Measurements from ENCODE around the gene DPYSL5. TPM values are rescaled to one million over a fixed set of nuclear protein-coding genes. Genes with fewer than 3 reads are reported as not detected.

DPYSL5 gene
- total and polyA plus RNA-seq, 2 donors from 2014 or later, result not detected

- Histone ChIP-seq H3K27me3 (ENCODE audit: control insufficient read depth, insufficient read depth, low read length) (no peaks in the 10 kb centered on the region), H3K4me3 (ENCODE audit: low read length in 3 of 3) (no peak overlapping the region), H3K4me1 (ENCODE audit: control insufficient read depth in 2 of 3, insufficient read depth in 2 of 3, low read depth in 1 of 3, low read length in 3 of 3) (peaks cover 0 to 3% (median 0%) of the 10 kb centered on the region in 3 donors), H3K27ac (ENCODE audit: low read depth in 2 of 2, low read length in 2 of 2) (no peak overlapping the region), H3K36me3 (ENCODE audit: control insufficient read depth in 2 of 3, insufficient read depth in 3 of 3, low read length in 3 of 3) (no peaks in the 10 kb centered on the region), H3K9ac (ENCODE audit: low read length in 3 of 3) (no peak overlapping the region), H3K9me3 (ENCODE audit: control insufficient read depth in 2 of 3, insufficient read depth in 1 of 3, low read length in 3 of 3) (no peaks in the 10 kb centered on the region)
- FAIRE-seq (no peak), DNase-seq (no peak)
- TF ChIP-seq CTCF (IDR thresholded peaks at IDR 0.05; ENCODE audit: borderline replicate concordance, extremely low read depth, insufficient read depth), result no peak
- intact Hi-C loops (cut with DNase I), result no loop called here
These were observed 143.8 kb downstream of the DPYSL5 start for GRCh38 chr2:26991717-26992116.

GRCh38 chr2:26993768-26994167, 145.8 kb downstream of the DPYSL5 start:
- no peaks in the 10 kb centered on the region for H3K36me3 ChIP-seq (ENCODE audit: control insufficient read depth in 2 of 3, insufficient read depth in 3 of 3, low read length in 3 of 3)
- H3K4me3 ChIP-seq (ENCODE audit: low read length in 3 of 3), result no peak overlapping the region
- H3K4me1 ChIP-seq (ENCODE audit: control insufficient read depth in 2 of 3, insufficient read depth in 2 of 3, low read depth in 1 of 3, low read length in 3 of 3), result peaks cover 0 to 3% (median 0%) of the 10 kb centered on the region in 3 donors
- peak in 1 of 5 donors; percentile 38 for DNase-seq
- intact Hi-C loops (cut with DNase I), result no loop called here
- no peak for FAIRE-seq
- no peaks in the 10 kb centered on the region for H3K27me3 ChIP-seq (ENCODE audit: control insufficient read depth, insufficient read depth, low read length)
- H3K27ac ChIP-seq (ENCODE audit: low read depth in 2 of 2, low read length in 2 of 2), result no peak overlapping the region
- H3K9me3 ChIP-seq (ENCODE audit: control insufficient read depth in 2 of 3, insufficient read depth in 1 of 3, low read length in 3 of 3), result no peaks in the 10 kb centered on the region
- H3K9ac ChIP-seq (ENCODE audit: low read length in 3 of 3), result no peak overlapping the region
- TF ChIP-seq CTCF (IDR thresholded peaks at IDR 0.05; ENCODE audit: borderline replicate concordance, extremely low read depth, insufficient read depth), result no peak

- FAIRE-seq, result no peak
- Histone ChIP-seq H3K27me3 (ENCODE audit: control insufficient read depth, insufficient read depth, low read length) (no peaks in the 10 kb centered on the region), H3K9ac (ENCODE audit: low read length in 3 of 3) (no peak overlapping the region), H3K36me3 (ENCODE audit: control insufficient read depth in 2 of 3, insufficient read depth in 3 of 3, low read length in 3 of 3) (no peaks in the 10 kb centered on the region), H3K4me3 (ENCODE audit: low read length in 3 of 3) (no peak overlapping the region), H3K9me3 (ENCODE audit: control insufficient read depth in 2 of 3, insufficient read depth in 1 of 3, low read length in 3 of 3) (no peaks in the 10 kb centered on the region), H3K27ac (ENCODE audit: low read depth in 2 of 2, low read length in 2 of 2) (no peak overlapping the region), H3K4me1 (ENCODE audit: control insufficient read depth in 2 of 3, insufficient read depth in 2 of 3, low read depth in 1 of 3, low read length in 3 of 3) (peaks cover 0 to 3% (median 0%) of the 10 kb centered on the region in 3 donors)
- TF ChIP-seq CTCF (IDR thresholded peaks at IDR 0.05; ENCODE audit: borderline replicate concordance, extremely low read depth, insufficient read depth), result no peak
- DNase-seq, result no peak
- intact Hi-C loops (cut with DNase I), result no loop called here
These were observed 147.1 kb downstream of the DPYSL5 start for GRCh38 chr2:26994983-26995382.

GRCh38 chr2:26997394-26997793, 149.5 kb downstream of the DPYSL5 start:
- intact Hi-C loops (cut with DNase I), result no loop called here
- no peak overlapping the region for H3K9ac ChIP-seq (ENCODE audit: low read length in 3 of 3)
- no peaks in the 10 kb centered on the region for H3K36me3 ChIP-seq (ENCODE audit: control insufficient read depth in 2 of 3, insufficient read depth in 3 of 3, low read length in 3 of 3)
- no peak overlapping the region for H3K4me3 ChIP-seq (ENCODE audit: low read length in 3 of 3)
- FAIRE-seq, result no peak
- no peaks in the 10 kb centered on the region for H3K4me1 ChIP-seq (ENCODE audit: control insufficient read depth in 2 of 3, insufficient read depth in 2 of 3, low read depth in 1 of 3, low read length in 3 of 3)
- no peak for TF ChIP-seq CTCF (IDR thresholded peaks at IDR 0.05; ENCODE audit: borderline replicate concordance, extremely low read depth, insufficient read depth)
- DNase-seq, result no peak
- no peak overlapping the region for H3K27ac ChIP-seq (ENCODE audit: low read depth in 2 of 2, low read length in 2 of 2)
- H3K9me3 ChIP-seq (ENCODE audit: control insufficient read depth in 2 of 3, insufficient read depth in 1 of 3, low read length in 3 of 3), result no peaks in the 10 kb centered on the region
- no peaks in the 10 kb centered on the region for H3K27me3 ChIP-seq (ENCODE audit: control insufficient read depth, insufficient read depth, low read length)

Data from kidney (tissue), 14 donors.